HL-60 (cell line): ENCODE data around the gene ZBP1.

ENCODE experiments used
- DNase-seq, 2 experiments: peaks; one replicate each; pipeline ENCODE4 v3.0.0-alpha.2; 2010 to 2020; ENCODE audit warnings: low read depth in 1 of 2, low spot score in 1 of 2
- H3K27ac ChIP-seq: fragments of 250-450 bp; sonication (Bioruptor Pico); replicated peaks from 2 replicates; pipeline ENCODE4 v1.5.1; 2020; ENCODE audit warnings: mild to moderate bottlenecking, moderate library complexity
- H3K27me3 ChIP-seq: fragments of 250-450 bp; sonication (Bioruptor Pico); 2 replicates; pipeline ENCODE4 v1.5.1; 2021; ENCODE audit warnings: mild to moderate bottlenecking, moderate library complexity; ENCODE audit not compliant: insufficient read depth, poor library complexity, severe bottlenecking
- H3K4me3 ChIP-seq: replicated peaks from 2 replicates; pipeline ENCODE4 v1.5.1; 2011; ENCODE audit warnings: mild to moderate bottlenecking, control low read depth, low read length; ENCODE audit not compliant: insufficient read depth
- CTCF ChIP-seq: IDR thresholded peaks from one replicate; pipeline ENCODE4 v1.5.1; 2011; ENCODE audit warnings: low read length, control low read depth, inconsistent platforms; ENCODE audit not compliant: insufficient read depth
- GABPA ChIP-seq: IDR thresholded peaks from 2 replicates; pipeline ENCODE4 v1.6.1; 2012; ENCODE audit warnings: low read depth
- POLR2AphosphoS5 ChIP-seq: IDR thresholded peaks from 2 replicates; pipeline ENCODE4 v1.6.1; 2012; ENCODE audit warnings: low read depth
- REST ChIP-seq: IDR thresholded peaks from 2 replicates; pipeline ENCODE4 v1.6.1; 2012; ENCODE audit warnings: low read depth; ENCODE audit not compliant: insufficient replicate concordance
- SPI1 ChIP-seq: IDR thresholded peaks from 2 replicates; pipeline ENCODE4 v1.6.1; 2012; ENCODE audit warnings: low read depth, mild to moderate bottlenecking, borderline replicate concordance

ZBP1 gene

GRCh38 chr20:57638895-57639236 is 18.6 kb upstream of the ZBP1 start:
- peaks cover 3% of the 10 kb centered on the region for H3K27me3 ChIP-seq
- DNase-seq, result no peak
- TF ChIP-seq CTCF (no peak), POLR2AphosphoS5 (no peak), REST (no peak), GABPA (no peak), SPI1 (no peak)
- no peak overlapping the region for H3K27ac ChIP-seq
- no peak overlapping the region for H3K4me3 ChIP-seq

GRCh38 chr20:57638173-57638894 is 18.1 kb upstream of the ZBP1 start:
- Histone ChIP-seq H3K4me3 (no peak overlapping the region), H3K27me3 (peaks cover 3% of the 10 kb centered on the region), H3K27ac (no peak overlapping the region)
- DNase-seq, result no peak
- TF ChIP-seq SPI1 (no peak), CTCF (no peak), REST (no peak), GABPA (no peak), POLR2AphosphoS5 (no peak)

- no peak overlapping the region for H3K27ac ChIP-seq
- H3K4me3 ChIP-seq, result no peak overlapping the region
- no peak for DNase-seq
Observed at GRCh38 chr20:57633945-57634491, 13.8 kb upstream of the ZBP1 start.

More at GRCh38 chr20:57633945-57634491, 13.8 kb upstream of the ZBP1 start:
- TF ChIP-seq REST (no peak), SPI1 (no peak), CTCF (no peak), GABPA (no peak), POLR2AphosphoS5 (no peak)
- no peaks in the 10 kb centered on the region for H3K27me3 ChIP-seq
